GM12878 (cell line): ENCODE results near the gene DICER1.

Experiments used
- BMI1 ChIP-seq: fragments of 450-650 bp; IDR thresholded peaks from 2 replicates; pipeline ENCODE4 v1.6.1; 2016; ENCODE audit warnings: mild to moderate bottlenecking, moderate library complexity, borderline replicate concordance
- EP300 ChIP-seq, 2 experiments: fragments of 150-350 bp in 1 of 2; IDR thresholded peaks; 2 replicates each; pipeline ENCODE4 v1.6.1; 2011 to 2012; ENCODE audit warnings: low read depth in 2 of 2, low read length in 2 of 2, borderline replicate concordance in 1 of 2, improper control_type of control experiment in 1 of 2, inconsistent platforms in 1 of 2; ENCODE audit not compliant: control insufficient read depth in 1 of 2
- EZH2 ChIP-seq: IDR thresholded peaks from 2 replicates; pipeline ENCODE4 v1.6.1; 2012; ENCODE audit warnings: low read depth, mild to moderate bottlenecking, control low read depth, inconsistent platforms, low read length, borderline replicate concordance; ENCODE audit not compliant: control insufficient read depth
- HDAC6 ChIP-seq: fragments of 200-600 bp; sonication (generic); IDR thresholded peaks from one replicate; pipeline ENCODE4 v1.8.0; 2017; ENCODE audit warnings: antibody characterized with exemption; ENCODE audit not compliant: unreplicated experiment
- MEF2A ChIP-seq: IDR thresholded peaks from 2 replicates; pipeline ENCODE4 v1.6.1; 2011; ENCODE audit warnings: low read depth, mild to moderate bottlenecking, low read length, moderate library complexity; ENCODE audit not compliant: insufficient read depth
- MYC ChIP-seq: IDR thresholded peaks from 2 replicates; pipeline ENCODE4 v1.6.1; 2011; ENCODE audit warnings: mild to moderate bottlenecking, low read length, moderate library complexity, inconsistent platforms; ENCODE audit not compliant: insufficient read depth, insufficient replicate concordance, insufficient read length, severe bottlenecking
- NFYB ChIP-seq: IDR thresholded peaks from 2 replicates; pipeline ENCODE4 v1.6.1; 2011; ENCODE audit warnings: low read depth, mild to moderate bottlenecking, low read length, improper control_type of control experiment, moderate library complexity; ENCODE audit not compliant: insufficient read depth
- RAD51 ChIP-seq: fragments of 450-650 bp; IDR thresholded peaks from 2 replicates; pipeline ENCODE4 v1.6.1; 2016; ENCODE audit warnings: moderate library complexity, mild to moderate bottlenecking, inconsistent platforms
- SRF ChIP-seq, 2 experiments: IDR thresholded peaks; 2 replicates each; pipeline ENCODE4 v1.6.1; 2011; ENCODE audit warnings: low read depth in 2 of 2, low read length in 2 of 2, mild to moderate bottlenecking in 1 of 2, moderate library complexity in 1 of 2
- TARDBP ChIP-seq: IDR thresholded peaks from 2 replicates; pipeline ENCODE4 v1.6.1; 2016; ENCODE audit warnings: borderline replicate concordance
- TBL1XR1 ChIP-seq: IDR thresholded peaks from 2 replicates; pipeline ENCODE4 v1.6.1; 2012; ENCODE audit warnings: low read depth, low read length, improper control_type of control experiment
- ZNF384 ChIP-seq: IDR thresholded peaks from 2 replicates; pipeline ENCODE4 v1.6.1; 2012; ENCODE audit warnings: low read depth, mild to moderate bottlenecking, low read length, improper control_type of control experiment, borderline replicate concordance
- TF ChIP-seq, protein P1 (sequence below), 3 experiments: IDR thresholded peaks in 2 of 3; conservative IDR thresholded peaks in 1 of 3; 2 replicates each; pipeline ENCODE4 v1.5.1; 2011; ENCODE audit warnings: low read depth in 3 of 3, low read length in 3 of 3, mild to moderate bottlenecking in 3 of 3, control low read depth in 2 of 3, moderate library complexity in 2 of 3, inconsistent platforms in 1 of 3, mixed read lengths in 1 of 3; ENCODE audit not compliant: control insufficient read depth in 2 of 3, insufficient read depth in 1 of 3; ENCODE audit errors: extremely low read depth in 1 of 3
- TF ChIP-seq, protein P2 (sequence below): IDR thresholded peaks from 2 replicates; pipeline ENCODE4 v1.6.1; 2011; ENCODE audit warnings: low read depth, low read length, improper control_type of control experiment, borderline replicate concordance

DNA sequence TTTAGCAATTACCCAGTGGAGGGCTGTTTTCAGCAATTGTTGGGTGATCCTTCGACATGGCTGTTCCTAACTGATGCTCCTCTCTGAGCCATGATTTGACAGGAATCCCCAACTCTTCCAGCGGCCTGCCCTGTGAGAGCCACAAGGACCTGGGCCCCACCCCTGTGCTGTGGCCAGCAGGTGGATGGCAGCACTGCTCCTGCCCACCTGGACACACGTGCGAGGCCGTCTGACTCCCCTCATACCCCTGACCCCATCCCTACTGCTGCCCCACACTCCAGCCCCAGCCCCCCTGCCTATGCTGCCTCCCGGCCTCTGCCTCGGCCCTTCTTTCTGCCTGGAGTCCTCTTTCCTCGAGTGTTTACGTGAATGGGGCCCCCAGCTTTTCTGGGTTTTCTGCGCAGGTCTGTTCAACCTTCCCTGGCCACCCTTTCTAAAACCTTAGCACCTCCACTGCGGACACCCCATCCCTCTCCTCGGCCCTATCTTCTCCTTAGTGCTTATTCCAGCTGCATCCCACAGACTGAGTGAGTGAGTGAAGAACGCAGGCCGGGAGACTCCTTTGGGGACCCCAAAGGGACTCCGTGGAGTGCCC, 111.4 kb downstream of the DICER1 start:
- no peak for TF ChIP-seq SRF (IDR thresholded peaks at IDR 0.05; ENCODE audit: low read depth in 2 of 2, low read length in 2 of 2)
- TF ChIP-seq TBL1XR1, result no peak
- TF ChIP-seq, protein P1, sequence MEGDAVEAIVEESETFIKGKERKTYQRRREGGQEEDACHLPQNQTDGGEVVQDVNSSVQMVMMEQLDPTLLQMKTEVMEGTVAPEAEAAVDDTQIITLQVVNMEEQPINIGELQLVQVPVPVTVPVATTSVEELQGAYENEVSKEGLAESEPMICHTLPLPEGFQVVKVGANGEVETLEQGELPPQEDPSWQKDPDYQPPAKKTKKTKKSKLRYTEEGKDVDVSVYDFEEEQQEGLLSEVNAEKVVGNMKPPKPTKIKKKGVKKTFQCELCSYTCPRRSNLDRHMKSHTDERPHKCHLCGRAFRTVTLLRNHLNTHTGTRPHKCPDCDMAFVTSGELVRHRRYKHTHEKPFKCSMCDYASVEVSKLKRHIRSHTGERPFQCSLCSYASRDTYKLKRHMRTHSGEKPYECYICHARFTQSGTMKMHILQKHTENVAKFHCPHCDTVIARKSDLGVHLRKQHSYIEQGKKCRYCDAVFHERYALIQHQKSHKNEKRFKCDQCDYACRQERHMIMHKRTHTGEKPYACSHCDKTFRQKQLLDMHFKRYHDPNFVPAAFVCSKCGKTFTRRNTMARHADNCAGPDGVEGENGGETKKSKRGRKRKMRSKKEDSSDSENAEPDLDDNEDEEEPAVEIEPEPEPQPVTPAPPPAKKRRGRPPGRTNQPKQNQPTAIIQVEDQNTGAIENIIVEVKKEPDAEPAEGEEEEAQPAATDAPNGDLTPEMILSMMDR (IDR thresholded peaks at IDR 0.05 in 2 of 3, conservative IDR thresholded peaks at IDR 0.05 in 1 of 3; ENCODE audit: control insufficient read depth in 2 of 3, extremely low read depth in 1 of 3, insufficient read depth in 1 of 3, low read depth in 3 of 3, low read length in 3 of 3), result no peak
- TF ChIP-seq BMI1, result no peak
- TF ChIP-seq RAD51, result no peak
- TF ChIP-seq EZH2, result no peak
- TF ChIP-seq, protein P2, sequence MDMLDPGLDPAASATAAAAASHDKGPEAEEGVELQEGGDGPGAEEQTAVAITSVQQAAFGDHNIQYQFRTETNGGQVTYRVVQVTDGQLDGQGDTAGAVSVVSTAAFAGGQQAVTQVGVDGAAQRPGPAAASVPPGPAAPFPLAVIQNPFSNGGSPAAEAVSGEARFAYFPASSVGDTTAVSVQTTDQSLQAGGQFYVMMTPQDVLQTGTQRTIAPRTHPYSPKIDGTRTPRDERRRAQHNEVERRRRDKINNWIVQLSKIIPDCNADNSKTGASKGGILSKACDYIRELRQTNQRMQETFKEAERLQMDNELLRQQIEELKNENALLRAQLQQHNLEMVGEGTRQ, result no peak
- TF ChIP-seq HDAC6, result no peak
- no peak for TF ChIP-seq MYC
- TF ChIP-seq NFYB, result no peak
- no peak for TF ChIP-seq TARDBP
- TF ChIP-seq MEF2A, result no peak
- TF ChIP-seq ZNF384, result no peak
- no peak for TF ChIP-seq EP300 (IDR thresholded peaks at IDR 0.05; ENCODE audit: borderline replicate concordance in 1 of 2, control insufficient read depth in 1 of 2, low read depth in 2 of 2, low read length in 2 of 2)
